Nephron (organoid): ENCODE results near the gene TBC1D22B.
"Not testable (repeated sequence)": the region's sequence is repeated elsewhere in the genome, so short reads cannot be mapped to it uniquely, and the experiment has no call there.

Experiments used
- H3K27ac Mint-ChIP-seq, 3 experiments: 2 replicates each; pipeline ENCODE4 v1.8.0; 2020; ENCODE audit warnings: mixed read lengths in 3 of 3, mild to moderate bottlenecking in 2 of 3, moderate library complexity in 1 of 3
- H3K27me3 Mint-ChIP-seq: 2 replicates; pipeline ENCODE4 v1.8.0; 2021; ENCODE audit warnings: low read depth, mild to moderate bottlenecking, moderate library complexity, mixed read lengths
- H3K36me3 Mint-ChIP-seq: 2 replicates; pipeline ENCODE4 v1.8.0; 2020; ENCODE audit warnings: low read depth, mixed read lengths
- H3K4me1 Mint-ChIP-seq: 2 replicates; pipeline ENCODE4 v1.8.0; 2020; ENCODE audit warnings: mixed read lengths
- H3K4me3 Mint-ChIP-seq, 3 experiments: 2 replicates each; pipeline ENCODE4 v1.8.0; 2020; ENCODE audit warnings: mild to moderate bottlenecking in 3 of 3, mixed read lengths in 3 of 3, moderate library complexity in 2 of 3
- H3K9me3 Mint-ChIP-seq: 2 replicates; pipeline ENCODE4 v1.8.0; 2020; ENCODE audit warnings: mixed read lengths
- CTCF ChIP-seq, 3 experiments: fragments of 200-600 bp; sonication (generic); IDR thresholded peaks; one replicate each; pipeline ENCODE4 v1.5.0; 2021; ENCODE audit warnings: antibody characterized with exemption in 3 of 3; ENCODE audit not compliant: unreplicated experiment in 3 of 3

Gene TBC1D22B

GRCh38 chr6:37344308-37344707 lies 86.7 kb downstream of the TBC1D22B start:
- Mint-ChIP-seq H3K4me1 (no peaks in the 10 kb centered on the region), H3K4me3 (no peak overlapping the region), H3K36me3 (no peaks in the 10 kb centered on the region), H3K27ac (no peak overlapping the region), H3K9me3 (peaks cover 5% of the 10 kb centered on the region), H3K27me3 (peaks cover 13% of the 10 kb centered on the region)
- no peak for TF ChIP-seq CTCF (IDR thresholded peaks at IDR 0.05; ENCODE audit: unreplicated experiment in 3 of 3)

GRCh38 chr6:37345804-37346203 lies 88.2 kb downstream of the TBC1D22B start:
- not testable (repeated sequence) for H3K27ac Mint-ChIP-seq, H3K36me3 Mint-ChIP-seq, H3K4me3 Mint-ChIP-seq, H3K4me1 Mint-ChIP-seq, H3K9me3 Mint-ChIP-seq
- H3K27me3 Mint-ChIP-seq: peaks cover 13% of the 10 kb centered on the region

- Mint-ChIP-seq H3K36me3 (no peaks in the 10 kb centered on the region), H3K27me3 (peaks cover 8% of the 10 kb centered on the region), H3K27ac (no peak overlapping the region), H3K4me1 (no peaks in the 10 kb centered on the region), H3K9me3 (peaks cover 5% of the 10 kb centered on the region), H3K4me3 (no peak overlapping the region)
- TF ChIP-seq CTCF (IDR thresholded peaks at IDR 0.05; ENCODE audit: unreplicated experiment in 3 of 3): no peak
Observed at GRCh38 chr6:37347177-37347576, 89.6 kb downstream of the TBC1D22B start.

- Mint-ChIP-seq H3K4me3 (no peak overlapping the region), H3K36me3 (no peaks in the 10 kb centered on the region), H3K27me3 (peaks cover 8% of the 10 kb centered on the region), H3K27ac (no peak overlapping the region), H3K4me1 (no peaks in the 10 kb centered on the region), H3K9me3 (peaks cover 5% of the 10 kb centered on the region)
- no peak for TF ChIP-seq CTCF (IDR thresholded peaks at IDR 0.05; ENCODE audit: unreplicated experiment in 3 of 3)
Observed at GRCh38 chr6:37347670-37348111, 90.1 kb downstream of the TBC1D22B start.

- Mint-ChIP-seq H3K9me3 (peaks cover 5% of the 10 kb centered on the region), H3K4me1 (peaks cover 13% of the 10 kb centered on the region)
Observed at GRCh38 chr6:37351027-37351426, 93.5 kb downstream of the TBC1D22B start.

GRCh38 chr6:37352384-37352783 lies 94.8 kb downstream of the TBC1D22B start:
- Mint-ChIP-seq H3K4me3 (peak overlapping the region; percentile 67 to 81 (median 79)), H3K4me1 (peaks cover 20% of the 10 kb centered on the region), H3K36me3 (no peaks in the 10 kb centered on the region), H3K27ac (no peak overlapping the region), H3K27me3 (no peaks in the 10 kb centered on the region), H3K9me3 (no peaks in the 10 kb centered on the region)
- TF ChIP-seq CTCF (IDR thresholded peaks at IDR 0.05; ENCODE audit: unreplicated experiment in 3 of 3): no peak

More at GRCh38 chr6:37351027-37351426, 93.5 kb downstream of the TBC1D22B start:
- TF ChIP-seq CTCF (IDR thresholded peaks at IDR 0.05; ENCODE audit: unreplicated experiment in 3 of 3): no peak
- peak overlapping the region in 2 of 3 experiments; percentile 43 to 59 for H3K4me3 Mint-ChIP-seq
- H3K36me3 Mint-ChIP-seq: no peaks in the 10 kb centered on the region
- H3K27ac Mint-ChIP-seq: no peak overlapping the region
- no peaks in the 10 kb centered on the region for H3K27me3 Mint-ChIP-seq
